ENCODE data around the gene ITSN2.
"Not testable (repeated sequence)": the region's sequence is repeated elsewhere in the genome, so short reads cannot be mapped to it uniquely, and the experiment has no call there.

ITSN2 gene

GRCh38 chr2:24345937-24346336 lies 14.4 kb downstream of the ITSN2 start:
- no peak for TF ChIP-seq PATZ1 (CRISPR knock-in tag; IDR thresholded peaks at IDR 0.05; ENCODE audit: borderline replicate concordance)
- no peak for ATAC-seq

GRCh38 chr2:24343225-24343882 lies 17.0 kb downstream of the ITSN2 start:
- no peak for ATAC-seq
- TF ChIP-seq ZNF70 (CRISPR knock-in tag; IDR thresholded peaks at IDR 0.05) (no peak), ZFP3 (CRISPR knock-in tag; IDR thresholded peaks at IDR 0.05) (no peak)

- ATAC-seq: peak; percentile 24; the same call in 1 of the 3 replicates
- TF ChIP-seq POU6F1 (CRISPR knock-in tag; IDR thresholded peaks at IDR 0.05; ENCODE audit: borderline replicate concordance, low read depth): no peak
- TF ChIP-seq ZFP3 (CRISPR knock-in tag; IDR thresholded peaks at IDR 0.05): no peak
- TF ChIP-seq ZNF565 (CRISPR knock-in tag; conservative IDR thresholded peaks at IDR 0.05; ENCODE audit: low read depth): no peak
- no peak for TF ChIP-seq TOX (CRISPR knock-in tag; IDR thresholded peaks at IDR 0.05; ENCODE audit: borderline replicate concordance)
- no peak for TF ChIP-seq BACH2 (CRISPR knock-in tag; IDR thresholded peaks at IDR 0.05; ENCODE audit: borderline replicate concordance)
- TF ChIP-seq PATZ1 (CRISPR knock-in tag; IDR thresholded peaks at IDR 0.05; ENCODE audit: borderline replicate concordance): no peak
- no peak for TF ChIP-seq PPARA (CRISPR knock-in tag; IDR thresholded peaks at IDR 0.05; ENCODE audit: borderline replicate concordance)
- TF ChIP-seq SNAI2 (CRISPR knock-in tag; IDR thresholded peaks at IDR 0.05): no peak
- no peak for TF ChIP-seq TCF4 (CRISPR knock-in tag; IDR thresholded peaks at IDR 0.05; ENCODE audit: borderline replicate concordance)
- no peak for TF ChIP-seq CSDC2 (CRISPR knock-in tag; IDR thresholded peaks at IDR 0.05)
- TF ChIP-seq GLIS3 (CRISPR knock-in tag; IDR thresholded peaks at IDR 0.05): no peak
- TF ChIP-seq ZNF8 (CRISPR knock-in tag; IDR thresholded peaks at IDR 0.05): no peak
- TF ChIP-seq TSHZ2 (CRISPR knock-in tag; IDR thresholded peaks at IDR 0.05): no peak
These were observed 18.0 kb downstream of the ITSN2 start for GRCh38 chr2:24342110-24342910.

GRCh38 chr2:24339856-24340262 lies 20.5 kb downstream of the ITSN2 start:
- no peak for TF ChIP-seq TCF4 (CRISPR knock-in tag; IDR thresholded peaks at IDR 0.05; ENCODE audit: borderline replicate concordance)
- TF ChIP-seq ZNF70 (CRISPR knock-in tag; IDR thresholded peaks at IDR 0.05): no peak
- no peak for TF ChIP-seq ZNF565 (CRISPR knock-in tag; conservative IDR thresholded peaks at IDR 0.05; ENCODE audit: low read depth)
- TF ChIP-seq ZC3H10 (CRISPR knock-in tag; IDR thresholded peaks at IDR 0.05): no peak
- no peak for TF ChIP-seq BACH2 (CRISPR knock-in tag; IDR thresholded peaks at IDR 0.05; ENCODE audit: borderline replicate concordance)
- no peak for TF ChIP-seq ZFP3 (CRISPR knock-in tag; IDR thresholded peaks at IDR 0.05)
- no peak for TF ChIP-seq TOX (CRISPR knock-in tag; IDR thresholded peaks at IDR 0.05; ENCODE audit: borderline replicate concordance)
- TF ChIP-seq ISL1 (CRISPR knock-in tag; IDR thresholded peaks at IDR 0.05): no peak
- TF ChIP-seq PATZ1 (CRISPR knock-in tag; IDR thresholded peaks at IDR 0.05; ENCODE audit: borderline replicate concordance): no peak
- no peak for TF ChIP-seq ARNTL (CRISPR knock-in tag; IDR thresholded peaks at IDR 0.05; ENCODE audit: borderline replicate concordance, low read depth)
- ATAC-seq: no peak

GRCh38 chr2:24339098-24339497 lies 21.2 kb downstream of the ITSN2 start:
- ATAC-seq: not testable (repeated sequence)
